Endothelial cell of umbilical vein (primary cell): ENCODE data around the gene ALDH4A1.
"Not testable (repeated sequence)": the region's sequence is repeated elsewhere in the genome, so short reads cannot be mapped to it uniquely, and the experiment has no call there.

ENCODE experiments used
- CTCF ChIP-seq, 2 donors: IDR thresholded peaks; 1 replicate in 1 of 2; 2 replicates in 1 of 2; pipeline ENCODE4 v1.5.1; 2011; ENCODE audit warnings: low read length in 2 of 2, mild to moderate bottlenecking in 2 of 2, moderate library complexity in 2 of 2, control low read depth in 1 of 2, inconsistent platforms in 1 of 2, low read depth in 1 of 2; ENCODE audit not compliant: insufficient read depth in 1 of 2; ENCODE audit errors: extremely low read depth in 1 of 2
- EZH2 ChIP-seq: IDR thresholded peaks from 2 replicates; pipeline ENCODE4 v1.6.1; 2012; ENCODE audit warnings: borderline replicate concordance, low read depth, mild to moderate bottlenecking, moderate library complexity, low read length, inconsistent platforms; ENCODE audit not compliant: severe bottlenecking
- FOS ChIP-seq: IDR thresholded peaks from 2 replicates; pipeline ENCODE4 v1.6.1; 2011; ENCODE audit warnings: mild to moderate bottlenecking, low read length, moderate library complexity, borderline replicate concordance; ENCODE audit not compliant: insufficient read depth
- GATA2 ChIP-seq: IDR thresholded peaks from 2 replicates; pipeline ENCODE4 v1.7.0; 2011; ENCODE audit warnings: low read depth, mild to moderate bottlenecking, moderate library complexity, mixed read lengths, low read length; ENCODE audit not compliant: insufficient read length, insufficient read depth
- JUN ChIP-seq: IDR thresholded peaks from 2 replicates; pipeline ENCODE4 v1.6.1; 2011; ENCODE audit warnings: borderline replicate concordance, low read depth; ENCODE audit not compliant: insufficient read length, insufficient read depth
- MAX ChIP-seq: IDR thresholded peaks from 2 replicates; pipeline ENCODE4 v1.6.1; 2011; ENCODE audit not compliant: insufficient read depth, insufficient read length
- MYC ChIP-seq: IDR thresholded peaks from one replicate; pipeline ENCODE4 v1.6.1; 2011; ENCODE audit warnings: mild to moderate bottlenecking, low read depth, low read length
- POLR2A ChIP-seq: IDR thresholded peaks from 2 replicates; pipeline ENCODE4 v1.6.1; 2012; ENCODE audit warnings: low read depth, mild to moderate bottlenecking, control low read depth, low read length
- POLR2AphosphoS5 ChIP-seq: IDR thresholded peaks from 2 replicates; pipeline ENCODE4 v1.6.1; 2012; ENCODE audit warnings: low read depth, mild to moderate bottlenecking, control low read depth, low read length, moderate library complexity; ENCODE audit not compliant: insufficient read depth

- not testable (repeated sequence) for TF ChIP-seq POLR2A; CTCF (IDR thresholded peaks at IDR 0.05; ENCODE audit: extremely low read depth in 1 of 2, insufficient read depth in 1 of 2, low read depth in 1 of 2, low read length in 2 of 2); POLR2AphosphoS5; GATA2; EZH2; MAX; FOS; JUN; MYC
These were observed 31.8 kb downstream of the ALDH4A1 start for GRCh38 chr1:18870595-18870865.
